Endothelial cell of umbilical vein (primary cell): ENCODE data around the gene DIAPH2. TPM values are rescaled to one million over a fixed set of nuclear protein-coding genes. Genes with fewer than 3 reads are reported as not detected.

Experiments used
- BruUV-seq: library from RNA; stranded (reverse); fragments of 400-500 nt; replicated peaks from 2 replicates; lab custom pipeline; 2021; lab: Mats Ljungman, UMichigan
- CTCF ChIA-PET: fragments of 300-600, 350-600 bp; sonication (Branson Sonifier 250); formaldehyde crosslinking; loops from one replicate; lab custom pipeline; 2021; ENCODE audit warnings: antibody characterized with exemption, inconsistent platforms; lab: Charles Lee
- POLR2A ChIA-PET: fragments of 300-600, 350-600 bp; sonication (Branson Sonifier 250); formaldehyde crosslinking; loops from one replicate; lab custom pipeline; 2021; ENCODE audit warnings: antibody characterized with exemption, inconsistent platforms; lab: Charles Lee
- DNase-seq: peaks from one replicate; pipeline ENCODE4 v3.0.0-alpha.2; 2011; ENCODE audit warnings: low read depth, low spot score
- FAIRE-seq: peaks from 2 replicates; lab custom pipeline; 2011; peaks lifted over from hg19 to GRCh38; lab: Jason Lieb, UNC
- H2AFZ ChIP-seq: 2 replicates; pipeline ENCODE4 v1.6.0; 2012; ENCODE audit warnings: low read depth, low read length, control low read depth, inconsistent platforms
- H3K27ac ChIP-seq: 2 replicates; pipeline ENCODE4 v1.5.1; 2011; ENCODE audit warnings: low read depth, mild to moderate bottlenecking, control low read depth, low read length, moderate library complexity; ENCODE audit not compliant: insufficient read depth
- H3K27me3 ChIP-seq, 2 experiments: 2 replicates each; pipeline versions ENCODE4 v1.6.0 to v1.6.1; 2011; ENCODE audit warnings: low read length in 2 of 2, mixed read lengths in 1 of 2; ENCODE audit not compliant: control insufficient read depth in 2 of 2, insufficient read depth in 2 of 2
- H3K36me3 ChIP-seq, 2 experiments: 2 replicates in 1 of 2; 3 replicates in 1 of 2; pipeline ENCODE4 v1.5.1; 2011; ENCODE audit warnings: low read length in 2 of 2, mild to moderate bottlenecking in 1 of 2, moderate library complexity in 1 of 2; ENCODE audit not compliant: control insufficient read depth in 2 of 2, insufficient read depth in 2 of 2; ENCODE audit errors: extremely low read depth in 1 of 2
- H3K4me1 ChIP-seq: 3 replicates; pipeline ENCODE4 v1.5.1; 2011; ENCODE audit warnings: mild to moderate bottlenecking, low read length; ENCODE audit not compliant: control insufficient read depth, insufficient read depth; ENCODE audit errors: extremely low read depth
- H3K4me2 ChIP-seq: 2 replicates; pipeline ENCODE4 v1.6.1; 2011; ENCODE audit warnings: low read length, control low read depth, mixed read lengths; ENCODE audit not compliant: insufficient read depth
- H3K4me3 ChIP-seq, 3 experiments: fragments of 200-600 bp in 1 of 3; sonication (generic), shearing (Covaris generic) in 1 of 3; replicated peaks in 1 of 3; 2 replicates each; pipeline ENCODE4 v1.5.1; 2011 to 2016; ENCODE audit warnings: control low read depth in 3 of 3, low read length in 3 of 3, mild to moderate bottlenecking in 2 of 3, inconsistent platforms in 1 of 3, low read depth in 1 of 3, moderate library complexity in 1 of 3; ENCODE audit not compliant: insufficient read depth in 1 of 3
- H3K79me2 ChIP-seq: 2 replicates; pipeline ENCODE4 v1.6.0; 2012; ENCODE audit warnings: low read length, inconsistent platforms; ENCODE audit not compliant: control insufficient read depth, insufficient read depth
- H3K9ac ChIP-seq: replicated peaks from 2 replicates; pipeline ENCODE3; 2011; ENCODE audit warnings: low read length, control low read depth; ENCODE audit not compliant: insufficient read depth; ENCODE audit errors: extremely low read depth
- H3K9me1 ChIP-seq: replicated peaks from 3 replicates; pipeline ENCODE4 v1.6.0; 2011; ENCODE audit warnings: mild to moderate bottlenecking, low read length; ENCODE audit not compliant: control insufficient read depth, insufficient read depth; ENCODE audit errors: extremely low read depth
- H3K9me3 ChIP-seq: replicated peaks from 2 replicates; pipeline ENCODE4 v1.5.1; 2012; ENCODE audit warnings: low read length, inconsistent platforms; ENCODE audit not compliant: control insufficient read depth, insufficient read depth
- H4K20me1 ChIP-seq: replicated peaks from 2 replicates; pipeline ENCODE3; 2011; ENCODE audit warnings: mild to moderate bottlenecking, low read length; ENCODE audit not compliant: control insufficient read depth, insufficient read depth; ENCODE audit errors: extremely low read depth
- EZH2 ChIP-seq: IDR thresholded peaks from 2 replicates; pipeline ENCODE4 v1.6.1; 2012; ENCODE audit warnings: borderline replicate concordance, low read depth, mild to moderate bottlenecking, moderate library complexity, low read length, inconsistent platforms; ENCODE audit not compliant: severe bottlenecking
- FOS ChIP-seq: IDR thresholded peaks from 2 replicates; pipeline ENCODE4 v1.6.1; 2011; ENCODE audit warnings: mild to moderate bottlenecking, low read length, moderate library complexity, borderline replicate concordance; ENCODE audit not compliant: insufficient read depth
- GATA2 ChIP-seq: IDR thresholded peaks from 2 replicates; pipeline ENCODE4 v1.7.0; 2011; ENCODE audit warnings: low read depth, mild to moderate bottlenecking, moderate library complexity, mixed read lengths, low read length; ENCODE audit not compliant: insufficient read length, insufficient read depth
- dilution Hi-C: fragments of 300-500 bp; cut with MboI; formaldehyde crosslinking; loops from one replicate; pipeline ENCODE4 v1.15.0; 2019; ENCODE audit warnings: low sequenced_read_pairs; ENCODE audit not compliant: extremely low pct_ligation_motif_present
- intact Hi-C: fragments of 100-400 bp; cut with micrococcal nuclease; formaldehyde crosslinking; loops from one replicate; pipeline ENCODE4 v1.10.0; 2022
- polyA plus RNA-seq, 4 experiments: library from polyadenylated mRNA; depleted of rRNA in 3 of 4; stranded (reverse) in 3 of 4; unstranded in 1 of 4; fragments of >200 nt; gene quantifications; 2 replicates each; pipeline versions ENCODE4 v1.2.1 to v1.2.3, GENCODE V29; 2011 to 2012; ENCODE audit warnings: missing spikeins in 1 of 4
- total RNA-seq: library from RNA; stranded (reverse); gene quantifications from 2 replicates; pipeline ENCODE4 v1.2.3, GENCODE V29; 2021

Gene DIAPH2
- total and polyA plus RNA-seq, 2 donors (not counting 3 experiments of a cell fraction or from before 2014, with no cell fraction given), result 3.0 to 30.0 TPM

DNA sequence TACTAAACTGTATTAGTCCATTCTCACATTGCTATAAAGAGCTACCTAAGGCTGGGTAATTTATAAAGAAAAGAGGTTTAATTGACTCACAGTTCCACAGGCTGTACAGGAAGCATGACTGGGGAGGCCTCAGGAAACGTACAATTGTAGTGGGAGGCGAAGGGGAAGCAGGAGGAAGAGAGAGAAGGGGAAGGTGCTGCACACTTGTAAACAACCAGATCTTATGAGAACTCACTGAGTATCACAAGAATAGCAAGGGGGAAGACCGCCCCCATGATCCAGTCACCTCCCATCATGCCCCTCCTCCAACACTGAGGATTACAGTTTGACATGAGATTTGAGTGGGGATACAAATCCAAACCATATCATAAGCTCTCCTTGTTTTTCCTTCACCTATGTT is 239.9 kb downstream of the DIAPH2 start:
- intact Hi-C loops, result loop anchor here (2.0 kb wide), 1 partner anchor 16 kb away; no protein-coding TSS in a partner anchor
- BruUV-seq, result no TSS peak

GRCh38 chrX:96929036-96929435 is 244.4 kb downstream of the DIAPH2 start:
- no peak overlapping the region for H2AFZ ChIP-seq
- no peak overlapping the region for H3K4me2 ChIP-seq
- no TSS peak for BruUV-seq
- H3K27me3 ChIP-seq, result no peaks in the 10 kb centered on the region
- no peak overlapping the region for H3K4me3 ChIP-seq
- no peaks in the 10 kb centered on the region for H3K79me2 ChIP-seq
- FAIRE-seq (no peak), DNase-seq (no peak)
- ChIA-PET CTCF (no interaction called here), POLR2A (no interaction called here)
- H3K9ac ChIP-seq, result no peak overlapping the region
- H3K27ac ChIP-seq, result no peak overlapping the region
- no peaks in the 10 kb centered on the region for H4K20me1 ChIP-seq
- peaks cover 5% of the 10 kb centered on the region for H3K4me1 ChIP-seq
- no peaks in the 10 kb centered on the region for H3K9me3 ChIP-seq
- H3K9me1 ChIP-seq, result no peaks in the 10 kb centered on the region
- intact Hi-C loops (no loop called here), dilution Hi-C loops (no loop called here)
- H3K36me3 ChIP-seq, result no peaks in the 10 kb centered on the region
- no peak for TF ChIP-seq GATA2

More for the DNA sequence above, 239.9 kb downstream of the DIAPH2 start:
- dilution Hi-C loops, result no loop called here
- FAIRE-seq (no peak), DNase-seq (peak; percentile 70)
- no peak overlapping the region for H3K9ac ChIP-seq
- no peaks in the 10 kb centered on the region for H3K9me1 ChIP-seq
- H3K79me2 ChIP-seq, result peaks cover 2% of the 10 kb centered on the region
- H3K27ac ChIP-seq, result peak overlapping the region; percentile 24
- no peaks in the 10 kb centered on the region for H3K27me3 ChIP-seq
- TF ChIP-seq FOS (peak; percentile 46), EZH2 (no peak)
- no peak overlapping the region for H3K4me2 ChIP-seq
- POLR2A ChIA-PET, result no interaction called here
- CTCF ChIA-PET, result no interaction called here
- H4K20me1 ChIP-seq, result no peaks in the 10 kb centered on the region
- peaks cover 15% of the 10 kb centered on the region for H3K4me1 ChIP-seq
- no peaks in the 10 kb centered on the region for H3K36me3 ChIP-seq
- H3K9me3 ChIP-seq, result no peaks in the 10 kb centered on the region
- no peak overlapping the region for H2AFZ ChIP-seq
- H3K4me3 ChIP-seq, result no peak overlapping the region
